T1000 (cell line): ENCODE measurements around the gene RUBCN.
"Not testable (repeated sequence)": the region's sequence is repeated elsewhere in the genome, so short reads cannot be mapped to it uniquely, and the experiment has no call there.

Source experiments
- DNase-seq: peaks from one replicate; lab custom pipeline; 2025; ENCODE audit warnings: mixed read lengths; lab: John Stamatoyannopoulos, UW

The RUBCN gene

GRCh38 chr3:197685546-197685945 is 51.2 kb downstream of the RUBCN start:
- DNase-seq = no peak

DNA sequence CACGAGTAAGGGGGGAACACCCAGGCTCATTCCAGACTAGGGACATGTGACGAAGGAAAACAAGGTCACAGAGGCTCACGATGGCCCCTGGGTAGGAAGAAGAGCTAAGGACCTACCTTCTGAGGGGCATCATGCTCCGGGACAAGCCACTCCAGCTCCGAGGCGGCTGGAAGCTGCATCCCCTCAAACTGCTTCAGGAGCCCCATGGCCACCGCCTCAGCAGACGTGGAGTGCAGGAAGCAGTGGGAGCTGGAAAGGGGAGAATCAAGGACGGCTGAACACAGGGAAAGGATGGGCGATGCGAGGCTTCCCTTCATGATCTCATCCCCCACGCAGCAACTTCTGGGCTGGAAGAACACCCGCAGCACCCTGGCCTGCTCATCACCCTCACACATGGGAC is 53.5 kb downstream of the RUBCN start:
- DNase-seq = no peak

DNA sequence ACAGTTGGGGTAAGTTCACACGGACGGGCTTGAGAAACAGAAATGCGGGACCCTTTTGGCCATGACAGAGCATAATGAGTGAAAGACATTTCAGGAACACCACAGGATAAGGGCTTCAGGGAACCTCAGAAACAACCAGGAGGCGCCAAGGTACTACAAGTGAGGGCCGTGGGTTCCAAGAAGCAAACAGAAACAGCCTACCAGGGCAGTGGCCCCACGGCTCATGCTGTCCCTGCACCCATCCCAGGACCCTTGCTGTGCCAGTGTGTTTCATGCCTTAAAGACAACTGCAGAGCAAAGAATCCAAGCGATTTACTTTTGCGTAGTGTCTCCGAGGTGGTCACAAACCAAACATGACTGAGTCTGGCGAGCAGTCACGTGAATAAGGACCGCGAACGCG is 54.0 kb downstream of the RUBCN start:
- no peak for DNase-seq

- no peak for DNase-seq
Observed at GRCh38 chr3:197680955-197681521, 55.7 kb downstream of the RUBCN start.

- DNase-seq = no peak
Observed at GRCh38 chr3:197675951-197676350, 60.8 kb downstream of the RUBCN start.

GRCh38 chr3:197675563-197675860 is 61.2 kb downstream of the RUBCN start:
- no peak for DNase-seq

- DNase-seq = no peak
Observed at GRCh38 chr3:197674741-197675562, 61.8 kb downstream of the RUBCN start.

DNA sequence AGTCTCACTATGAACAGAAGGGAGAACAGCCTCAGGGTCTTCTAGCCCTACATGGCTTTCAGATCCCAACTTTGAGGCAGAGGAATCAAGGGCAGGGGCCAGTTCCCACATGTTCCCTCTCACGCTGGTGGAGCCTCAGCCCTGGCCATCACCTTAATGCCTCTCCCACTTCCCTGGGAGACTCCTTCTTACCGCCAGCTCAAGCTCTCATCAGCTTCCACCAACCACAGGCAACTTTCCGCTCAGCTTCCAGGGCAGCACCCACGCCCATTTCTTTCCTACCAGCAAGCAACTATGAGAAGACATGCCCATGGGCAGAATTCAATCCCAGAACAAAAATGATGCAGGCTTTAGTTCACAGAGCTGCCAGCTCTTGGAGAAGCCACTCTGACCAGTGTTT is 63.5 kb downstream of the RUBCN start:
- DNase-seq = no peak

GRCh38 chr3:197670361-197670760 is 66.3 kb downstream of the RUBCN start:
- no peak for DNase-seq

GRCh38 chr3:197667968-197668367 is 68.7 kb downstream of the RUBCN start:
- no peak for DNase-seq

DNA sequence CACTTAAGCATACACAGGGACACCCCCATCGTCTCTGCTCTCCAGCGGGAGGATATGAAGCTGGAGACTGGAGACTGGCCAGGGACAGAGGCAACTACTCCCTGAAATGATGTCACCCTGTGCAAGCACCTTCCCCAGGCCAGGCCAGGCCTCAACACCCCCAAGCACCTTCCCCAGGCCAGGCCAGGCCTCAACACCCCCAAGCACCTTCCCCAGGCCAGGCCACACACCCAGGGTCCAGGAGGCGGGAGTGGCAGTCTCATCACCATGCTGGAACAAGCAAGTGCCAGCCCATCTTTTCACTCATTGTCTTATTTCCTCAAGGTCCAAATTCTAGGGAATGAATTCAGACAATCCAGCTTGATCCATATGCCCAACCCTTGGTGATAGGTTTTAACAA is 69.4 kb downstream of the RUBCN start:
- DNase-seq = not testable (repeated sequence)

DNA sequence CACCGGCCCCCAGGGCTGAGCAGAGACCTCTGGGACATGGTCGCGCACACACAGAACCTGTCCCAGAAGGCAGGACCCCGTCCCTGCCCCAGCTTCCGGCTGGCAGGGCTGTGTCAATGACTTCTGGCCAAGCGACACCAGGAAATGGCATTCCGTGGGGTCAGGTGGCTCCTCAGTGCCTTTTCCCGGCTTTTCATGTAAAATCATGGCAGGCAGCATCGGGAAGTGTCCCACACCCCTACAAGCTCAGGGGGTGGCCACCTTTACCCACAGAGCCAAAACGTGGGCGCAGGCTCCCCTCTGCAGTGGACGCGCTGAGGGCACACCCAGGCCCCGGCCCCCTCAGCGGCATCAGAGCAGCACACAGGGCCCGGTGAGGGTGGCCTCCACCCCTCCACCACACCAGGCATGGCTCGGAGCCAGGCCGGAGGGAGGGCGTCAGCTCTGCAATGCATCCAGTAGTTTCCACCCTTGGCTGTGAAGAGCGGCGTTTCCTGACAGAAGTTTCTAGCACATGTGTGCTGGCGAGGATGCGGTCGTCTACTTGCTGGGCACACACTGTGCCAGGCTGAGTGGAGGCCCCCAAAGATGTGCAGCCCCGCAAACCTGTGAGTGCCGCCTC is 70.4 kb downstream of the RUBCN start:
- DNase-seq = not testable (repeated sequence)

- not testable (repeated sequence) for DNase-seq
Observed at GRCh38 chr3:197665549-197665948, 71.2 kb downstream of the RUBCN start.

DNA sequence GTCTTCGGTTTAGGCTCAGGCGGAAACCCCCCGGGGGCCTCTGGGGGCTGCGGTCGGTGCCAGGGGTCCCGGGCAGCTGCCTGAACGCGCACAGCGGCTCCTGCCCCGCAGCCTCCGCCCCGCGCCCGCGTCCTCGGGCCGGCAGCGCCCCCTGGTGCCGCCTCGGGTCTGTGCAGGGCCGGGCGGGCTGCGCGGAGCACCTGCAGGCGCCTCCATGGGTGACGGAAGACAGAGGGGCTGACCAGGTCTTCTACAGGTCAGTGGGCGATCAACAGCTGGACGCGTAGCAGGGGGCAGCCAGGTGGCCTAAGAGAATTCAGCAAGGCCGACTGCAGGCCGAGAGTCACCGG is 71.6 kb downstream of the RUBCN start:
- not testable (repeated sequence) for DNase-seq

DNA sequence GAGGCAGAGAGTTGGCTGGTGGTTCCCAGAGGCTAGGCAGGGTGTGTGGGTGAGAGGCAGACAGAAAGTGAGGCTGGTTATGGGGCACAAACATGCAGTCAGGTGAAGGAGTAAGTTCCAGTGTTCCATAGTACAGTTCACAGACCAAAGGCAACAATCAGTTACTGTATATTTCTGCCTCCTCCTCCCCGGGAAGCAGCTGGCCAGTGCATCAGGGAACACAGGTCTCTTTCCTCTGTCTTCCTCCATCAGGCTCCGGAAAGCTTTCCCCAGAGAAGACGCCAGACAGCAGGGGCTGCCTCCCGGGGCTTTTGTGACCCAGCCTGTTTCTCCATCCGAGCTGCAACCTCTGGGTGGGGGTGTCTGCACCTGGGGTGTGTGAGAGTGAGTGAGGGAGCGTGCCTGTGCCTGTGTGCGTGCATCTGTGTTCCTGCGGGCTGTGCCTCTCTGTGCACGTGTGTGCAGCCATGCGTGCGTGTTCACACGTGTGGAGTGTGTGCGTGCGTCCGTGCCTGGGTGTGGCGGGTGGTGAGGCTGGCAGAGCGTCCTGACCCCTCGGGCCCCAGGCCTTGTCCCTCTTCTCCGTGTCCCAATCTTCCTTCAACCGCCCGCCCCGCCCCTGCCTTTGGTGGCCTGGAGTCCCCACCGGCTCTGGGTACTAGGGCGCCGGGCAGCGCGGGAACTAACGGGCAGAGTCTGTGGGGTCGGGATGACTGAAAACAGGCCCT is 72.1 kb downstream of the RUBCN start:
- DNase-seq = not testable (repeated sequence)

DNA sequence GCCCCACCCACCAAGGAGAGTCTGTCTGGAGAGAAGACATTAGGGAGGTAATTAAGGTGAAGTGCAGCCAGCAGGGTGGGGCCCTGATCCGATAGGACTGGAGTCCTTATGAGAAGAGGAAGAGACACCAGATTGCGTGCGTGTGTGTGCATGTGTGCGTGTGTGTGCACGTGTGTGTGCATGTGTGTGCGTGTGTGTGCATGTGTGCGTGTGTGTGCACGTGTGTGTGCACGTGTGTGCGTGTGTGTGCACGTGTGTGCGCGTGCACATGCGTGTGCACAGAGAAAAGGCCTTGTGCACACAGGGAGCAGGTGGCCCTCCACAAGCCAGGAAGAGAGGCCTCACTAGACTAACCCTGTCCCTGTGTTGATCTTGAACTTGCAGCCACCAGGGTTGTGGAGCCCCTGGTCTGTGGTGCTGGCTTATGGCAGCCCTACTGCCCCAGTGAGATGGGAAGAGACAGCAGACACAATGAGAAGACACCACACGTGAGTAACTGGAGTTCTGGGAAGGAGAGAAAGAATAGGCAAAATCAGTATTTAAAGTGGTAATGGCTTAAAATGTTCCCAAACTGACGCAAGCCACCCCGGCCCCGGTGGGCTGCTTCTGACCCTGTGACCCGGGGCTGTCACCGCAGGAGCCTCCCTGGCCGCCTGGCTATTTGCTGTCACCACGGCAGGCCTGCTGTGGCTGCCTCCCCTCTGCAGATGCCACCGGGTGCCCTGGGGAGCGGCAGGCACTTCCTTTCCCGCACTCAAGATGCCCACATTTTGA is 73.2 kb downstream of the RUBCN start:
- DNase-seq = not testable (repeated sequence)

GRCh38 chr3:197662352-197662751 is 74.4 kb downstream of the RUBCN start:
- not testable (repeated sequence) for DNase-seq

GRCh38 chr3:197661874-197662273 is 74.8 kb downstream of the RUBCN start:
- not testable (repeated sequence) for DNase-seq

GRCh38 chr3:197661234-197661834 is 75.4 kb downstream of the RUBCN start:
- DNase-seq = not testable (repeated sequence)

DNA sequence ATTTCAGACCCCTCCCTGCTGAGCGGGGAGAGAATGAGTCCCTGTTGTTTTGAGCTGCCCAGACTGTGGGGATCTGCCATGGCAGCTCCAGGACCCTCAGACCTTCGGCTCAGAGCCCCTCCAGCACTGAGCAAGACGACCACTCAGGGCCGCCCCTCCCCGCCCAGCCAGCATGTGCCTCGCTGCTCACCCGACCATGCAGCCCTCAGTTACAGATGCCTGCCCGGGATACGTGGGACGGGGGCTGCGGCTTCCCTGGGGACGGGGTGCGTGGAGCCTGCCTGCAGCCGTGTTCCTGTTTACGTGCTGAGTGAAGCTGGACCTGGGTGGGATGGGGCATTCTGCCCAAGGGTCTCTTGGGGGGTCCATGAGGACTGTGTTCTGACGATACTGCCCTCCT is 77.0 kb downstream of the RUBCN start:
- DNase-seq = not testable (repeated sequence)

GRCh38 chr3:197659144-197659543 is 77.6 kb downstream of the RUBCN start:
- not testable (repeated sequence) for DNase-seq

GRCh38 chr3:197658706-197659105 is 78.0 kb downstream of the RUBCN start:
- DNase-seq = not testable (repeated sequence)
